ENCODE measurements around the gene DLGAP4.
"Not testable (repeated sequence)": the region's sequence is repeated elsewhere in the genome, so short reads cannot be mapped to it uniquely, and the experiment has no call there.

GRCh38 chr20:36475054-36475453 is 168.9 kb downstream of the DLGAP4 start:
- TF ChIP-seq, protein P1, sequence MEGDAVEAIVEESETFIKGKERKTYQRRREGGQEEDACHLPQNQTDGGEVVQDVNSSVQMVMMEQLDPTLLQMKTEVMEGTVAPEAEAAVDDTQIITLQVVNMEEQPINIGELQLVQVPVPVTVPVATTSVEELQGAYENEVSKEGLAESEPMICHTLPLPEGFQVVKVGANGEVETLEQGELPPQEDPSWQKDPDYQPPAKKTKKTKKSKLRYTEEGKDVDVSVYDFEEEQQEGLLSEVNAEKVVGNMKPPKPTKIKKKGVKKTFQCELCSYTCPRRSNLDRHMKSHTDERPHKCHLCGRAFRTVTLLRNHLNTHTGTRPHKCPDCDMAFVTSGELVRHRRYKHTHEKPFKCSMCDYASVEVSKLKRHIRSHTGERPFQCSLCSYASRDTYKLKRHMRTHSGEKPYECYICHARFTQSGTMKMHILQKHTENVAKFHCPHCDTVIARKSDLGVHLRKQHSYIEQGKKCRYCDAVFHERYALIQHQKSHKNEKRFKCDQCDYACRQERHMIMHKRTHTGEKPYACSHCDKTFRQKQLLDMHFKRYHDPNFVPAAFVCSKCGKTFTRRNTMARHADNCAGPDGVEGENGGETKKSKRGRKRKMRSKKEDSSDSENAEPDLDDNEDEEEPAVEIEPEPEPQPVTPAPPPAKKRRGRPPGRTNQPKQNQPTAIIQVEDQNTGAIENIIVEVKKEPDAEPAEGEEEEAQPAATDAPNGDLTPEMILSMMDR (IDR thresholded peaks at IDR 0.05 in 2 of 3, conservative IDR thresholded peaks at IDR 0.05 in 1 of 3; ENCODE audit: borderline replicate concordance in 1 of 3, insufficient read depth in 1 of 3, low read depth in 2 of 3, low read length in 2 of 3), result not testable (repeated sequence)
- TF ChIP-seq EZH2 (IDR thresholded peaks at IDR 0.05); POLR2AphosphoS5 (IDR thresholded peaks at IDR 0.05; ENCODE audit: low read depth, low read length); YY1 (IDR thresholded peaks at IDR 0.05; ENCODE audit: extremely low read depth, insufficient replicate concordance, low read depth, low read length); CEBPB (IDR thresholded peaks at IDR 0.05; ENCODE audit: low read depth); ELF1 (IDR thresholded peaks at IDR 0.05; ENCODE audit: borderline replicate concordance, low read depth); EZH2phosphoT487 (IDR thresholded peaks at IDR 0.05; ENCODE audit: borderline replicate concordance); RAD21 (IDR thresholded peaks at IDR 0.05; ENCODE audit: low read depth): not testable (repeated sequence)
- TF ChIP-seq, protein P2, sequence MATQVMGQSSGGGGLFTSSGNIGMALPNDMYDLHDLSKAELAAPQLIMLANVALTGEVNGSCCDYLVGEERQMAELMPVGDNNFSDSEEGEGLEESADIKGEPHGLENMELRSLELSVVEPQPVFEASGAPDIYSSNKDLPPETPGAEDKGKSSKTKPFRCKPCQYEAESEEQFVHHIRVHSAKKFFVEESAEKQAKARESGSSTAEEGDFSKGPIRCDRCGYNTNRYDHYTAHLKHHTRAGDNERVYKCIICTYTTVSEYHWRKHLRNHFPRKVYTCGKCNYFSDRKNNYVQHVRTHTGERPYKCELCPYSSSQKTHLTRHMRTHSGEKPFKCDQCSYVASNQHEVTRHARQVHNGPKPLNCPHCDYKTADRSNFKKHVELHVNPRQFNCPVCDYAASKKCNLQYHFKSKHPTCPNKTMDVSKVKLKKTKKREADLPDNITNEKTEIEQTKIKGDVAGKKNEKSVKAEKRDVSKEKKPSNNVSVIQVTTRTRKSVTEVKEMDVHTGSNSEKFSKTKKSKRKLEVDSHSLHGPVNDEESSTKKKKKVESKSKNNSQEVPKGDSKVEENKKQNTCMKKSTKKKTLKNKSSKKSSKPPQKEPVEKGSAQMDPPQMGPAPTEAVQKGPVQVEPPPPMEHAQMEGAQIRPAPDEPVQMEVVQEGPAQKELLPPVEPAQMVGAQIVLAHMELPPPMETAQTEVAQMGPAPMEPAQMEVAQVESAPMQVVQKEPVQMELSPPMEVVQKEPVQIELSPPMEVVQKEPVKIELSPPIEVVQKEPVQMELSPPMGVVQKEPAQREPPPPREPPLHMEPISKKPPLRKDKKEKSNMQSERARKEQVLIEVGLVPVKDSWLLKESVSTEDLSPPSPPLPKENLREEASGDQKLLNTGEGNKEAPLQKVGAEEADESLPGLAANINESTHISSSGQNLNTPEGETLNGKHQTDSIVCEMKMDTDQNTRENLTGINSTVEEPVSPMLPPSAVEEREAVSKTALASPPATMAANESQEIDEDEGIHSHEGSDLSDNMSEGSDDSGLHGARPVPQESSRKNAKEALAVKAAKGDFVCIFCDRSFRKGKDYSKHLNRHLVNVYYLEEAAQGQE (IDR thresholded peaks at IDR 0.05; ENCODE audit: low read depth), result not testable (repeated sequence)
